Duodenal mucosa (tissue), 2 donors: ENCODE results near the gene CADM1.

ENCODE experiments used
- H3K27ac ChIP-seq: one replicate; pipeline ENCODE4 v1.7.0; 2013; ENCODE audit warnings: low read depth, low read length
- H3K27me3 ChIP-seq, 2 donors: one replicate each; pipeline ENCODE4 v1.7.0; 2013; ENCODE audit warnings: low read length in 2 of 2, control low read depth in 1 of 2; ENCODE audit not compliant: insufficient read depth in 2 of 2, control insufficient read depth in 1 of 2
- H3K36me3 ChIP-seq, 2 donors: one replicate each; pipeline ENCODE4 v1.7.0; 2013; ENCODE audit warnings: low read length in 2 of 2, control low read depth in 1 of 2; ENCODE audit not compliant: insufficient read depth in 2 of 2, control insufficient read depth in 1 of 2
- H3K4me1 ChIP-seq, 2 donors: one replicate each; pipeline ENCODE4 v1.7.0; 2013; ENCODE audit warnings: low read length in 2 of 2, control low read depth in 1 of 2; ENCODE audit not compliant: insufficient read depth in 2 of 2, control insufficient read depth in 1 of 2
- H3K4me3 ChIP-seq, 2 donors: one replicate each; pipeline ENCODE4 v1.7.0; 2013; ENCODE audit warnings: low read length in 2 of 2, low read depth in 1 of 2
- H3K9ac ChIP-seq, 2 donors: one replicate each; pipeline ENCODE4 v1.7.0; 2013; ENCODE audit warnings: low read length in 2 of 2, low read depth in 1 of 2
- H3K9me3 ChIP-seq, 2 donors: one replicate each; pipeline ENCODE4 v1.7.0; 2013; ENCODE audit warnings: low read length in 2 of 2, control low read depth in 1 of 2; ENCODE audit not compliant: control insufficient read depth in 1 of 2

Gene CADM1

DNA sequence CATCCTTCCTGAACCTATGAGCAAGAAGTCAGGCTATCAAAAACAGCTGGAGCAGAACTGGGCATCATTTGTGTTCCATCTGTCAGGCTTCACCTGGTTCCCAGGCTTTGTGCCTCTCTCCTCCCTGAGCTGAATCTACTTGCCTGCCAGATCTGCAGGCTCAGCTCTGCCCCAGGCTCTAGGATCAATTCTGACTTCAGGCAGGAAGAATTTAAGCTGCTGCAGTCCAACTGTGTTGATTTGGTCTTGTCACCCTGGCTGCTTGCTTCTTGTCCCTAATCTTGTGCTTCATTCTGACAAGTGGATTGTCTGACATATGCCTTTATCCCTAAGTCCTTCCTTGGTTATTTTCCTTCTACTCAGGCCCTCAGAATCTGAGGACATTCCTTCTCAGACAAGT, 31.6 kb upstream of the CADM1 start:
- no peak overlapping the region for H3K9ac ChIP-seq
- no peaks in the 10 kb centered on the region for H3K4me1 ChIP-seq
- H3K27ac ChIP-seq = no peak overlapping the region
- H3K27me3 ChIP-seq = no peaks in the 10 kb centered on the region
- no peaks in the 10 kb centered on the region for H3K36me3 ChIP-seq
- H3K4me3 ChIP-seq = no peak overlapping the region
- H3K9me3 ChIP-seq = no peaks in the 10 kb centered on the region

DNA sequence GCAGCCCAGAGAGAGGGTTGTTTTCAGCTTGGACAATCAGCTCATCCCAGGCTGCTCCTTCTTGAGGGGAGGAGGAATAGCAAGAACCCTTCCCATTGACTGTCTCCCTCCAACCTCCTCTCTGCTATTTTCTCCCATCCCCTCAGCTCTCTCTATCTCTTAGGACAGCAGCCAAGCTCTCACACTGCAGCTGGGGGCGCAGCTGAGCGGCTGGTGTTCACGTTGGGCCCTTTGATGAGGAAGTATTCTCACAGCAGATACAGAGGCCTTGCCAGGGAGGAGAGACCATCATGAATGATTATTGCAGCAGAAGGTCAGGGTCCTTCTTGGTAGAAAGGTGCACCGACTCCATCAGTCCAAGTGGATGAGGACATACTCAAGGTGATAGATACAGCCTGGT, 26.5 kb upstream of the CADM1 start:
- Histone ChIP-seq H3K27ac (no peak overlapping the region), H3K4me1 (no peaks in the 10 kb centered on the region), H3K9me3 (no peaks in the 10 kb centered on the region), H3K4me3 (no peak overlapping the region), H3K9ac (no peak overlapping the region), H3K27me3 (no peaks in the 10 kb centered on the region), H3K36me3 (no peaks in the 10 kb centered on the region)

DNA sequence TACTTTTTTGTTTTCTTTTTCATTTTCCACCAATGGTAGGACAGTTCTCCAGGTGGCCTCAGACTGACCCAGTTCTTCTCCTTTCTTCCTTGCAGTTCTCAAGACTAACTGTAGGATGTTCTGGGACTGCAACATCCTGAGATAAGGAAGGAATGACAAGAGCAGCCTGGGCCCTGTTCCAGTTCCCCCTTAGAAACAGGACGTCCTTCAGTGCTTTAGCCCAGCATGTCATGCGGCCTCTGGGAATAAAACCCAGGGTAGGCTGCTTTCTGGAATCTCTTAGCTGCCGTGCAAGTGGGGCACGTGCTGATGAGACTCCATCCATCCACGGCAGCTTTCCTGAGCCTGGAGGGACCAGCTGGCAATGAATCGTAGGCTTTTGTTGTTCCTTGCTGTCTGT, 24.0 kb upstream of the CADM1 start:
- H3K27ac ChIP-seq = no peak overlapping the region
- H3K27me3 ChIP-seq = no peaks in the 10 kb centered on the region
- no peak overlapping the region for H3K9ac ChIP-seq
- no peaks in the 10 kb centered on the region for H3K4me1 ChIP-seq
- no peaks in the 10 kb centered on the region for H3K36me3 ChIP-seq
- no peaks in the 10 kb centered on the region for H3K9me3 ChIP-seq
- no peak overlapping the region for H3K4me3 ChIP-seq

DNA sequence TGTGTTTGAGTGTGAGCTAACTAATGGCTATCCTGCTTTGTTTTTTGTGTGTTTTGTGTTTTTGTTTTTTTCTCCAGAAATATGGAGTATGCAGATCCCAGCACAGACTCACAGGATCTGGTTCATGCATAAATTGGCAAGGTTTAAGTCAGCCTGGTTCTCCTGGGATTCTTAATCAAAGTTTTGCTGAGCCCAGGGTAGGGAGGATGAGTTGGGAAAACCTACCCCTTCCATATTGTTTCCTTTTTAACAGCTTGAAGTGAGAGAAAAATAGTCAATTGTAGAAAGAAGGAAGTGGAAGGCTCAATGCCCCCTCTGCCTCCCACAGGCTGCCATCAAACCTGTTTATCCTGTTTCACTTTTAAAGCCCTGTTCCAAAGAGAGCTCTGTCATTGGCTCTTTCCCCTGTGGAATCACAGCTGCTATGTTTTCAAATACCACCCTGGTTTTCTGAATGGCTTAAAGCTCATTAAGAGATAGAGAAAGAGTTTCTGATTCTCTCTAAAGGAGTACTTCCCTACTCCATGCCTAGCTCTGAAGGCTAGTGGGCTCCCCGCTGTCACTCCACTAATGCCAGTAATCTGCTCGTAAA, 23.4 kb upstream of the CADM1 start:
- Histone ChIP-seq H3K4me1 (no peaks in the 10 kb centered on the region), H3K27me3 (no peaks in the 10 kb centered on the region), H3K36me3 (no peaks in the 10 kb centered on the region), H3K9ac (no peak overlapping the region), H3K4me3 (no peak overlapping the region), H3K9me3 (no peaks in the 10 kb centered on the region), H3K27ac (no peak overlapping the region)

DNA sequence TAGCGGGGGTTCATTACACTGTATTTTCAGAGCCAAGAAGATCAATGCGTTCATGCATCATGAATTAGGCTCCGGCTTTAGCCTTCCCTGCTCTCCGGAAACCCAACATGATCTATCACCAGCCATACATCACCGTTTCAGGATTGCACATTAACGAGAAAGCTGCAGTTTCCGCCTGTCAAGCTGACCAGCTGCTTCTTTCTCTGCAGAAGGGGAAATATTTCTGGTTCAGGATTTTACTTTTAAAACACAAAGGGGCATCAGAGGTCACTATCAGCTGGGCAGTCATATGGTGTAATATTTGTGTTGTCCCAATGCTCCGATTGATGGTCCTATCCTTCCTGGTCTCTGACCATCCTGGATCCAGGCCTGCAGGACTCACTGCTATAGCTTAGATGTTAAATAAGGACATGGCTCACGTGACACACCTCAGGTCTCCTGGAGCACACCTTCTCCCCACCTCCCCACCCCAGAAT, 21.4 kb upstream of the CADM1 start:
- Histone ChIP-seq H3K4me3 (no peak overlapping the region), H3K9me3 (no peaks in the 10 kb centered on the region)

DNA sequence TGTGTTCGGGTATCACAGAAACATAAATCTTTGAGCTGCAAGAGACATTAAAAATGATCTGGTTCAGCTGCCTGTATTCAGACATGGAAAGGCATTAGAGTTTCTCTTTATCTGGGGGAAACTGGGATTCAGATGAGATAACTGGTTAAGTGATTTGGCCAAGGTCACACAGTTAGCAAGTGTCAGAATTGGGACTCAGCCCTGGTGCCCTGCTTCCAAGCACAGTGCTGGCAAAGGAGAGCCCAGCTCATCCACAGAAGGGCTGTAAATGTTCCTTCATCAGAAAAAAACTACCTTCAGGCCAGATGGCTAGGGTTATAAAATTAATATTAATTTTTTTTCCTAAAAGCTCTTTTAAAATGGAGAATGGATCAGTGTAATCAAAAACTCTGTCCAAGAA, 20.4 kb upstream of the CADM1 start:
- no peaks in the 10 kb centered on the region for H3K9me3 ChIP-seq
- H3K36me3 ChIP-seq = no peaks in the 10 kb centered on the region
- no peaks in the 10 kb centered on the region for H3K4me1 ChIP-seq
- no peak overlapping the region for H3K27ac ChIP-seq
- no peaks in the 10 kb centered on the region for H3K27me3 ChIP-seq
- H3K9ac ChIP-seq = no peak overlapping the region
- H3K4me3 ChIP-seq = no peak overlapping the region

More for the DNA sequence above, 21.4 kb upstream of the CADM1 start:
- Histone ChIP-seq H3K27me3 (no peaks in the 10 kb centered on the region), H3K27ac (no peak overlapping the region), H3K36me3 (no peaks in the 10 kb centered on the region), H3K4me1 (no peaks in the 10 kb centered on the region), H3K9ac (no peak overlapping the region)

DNA sequence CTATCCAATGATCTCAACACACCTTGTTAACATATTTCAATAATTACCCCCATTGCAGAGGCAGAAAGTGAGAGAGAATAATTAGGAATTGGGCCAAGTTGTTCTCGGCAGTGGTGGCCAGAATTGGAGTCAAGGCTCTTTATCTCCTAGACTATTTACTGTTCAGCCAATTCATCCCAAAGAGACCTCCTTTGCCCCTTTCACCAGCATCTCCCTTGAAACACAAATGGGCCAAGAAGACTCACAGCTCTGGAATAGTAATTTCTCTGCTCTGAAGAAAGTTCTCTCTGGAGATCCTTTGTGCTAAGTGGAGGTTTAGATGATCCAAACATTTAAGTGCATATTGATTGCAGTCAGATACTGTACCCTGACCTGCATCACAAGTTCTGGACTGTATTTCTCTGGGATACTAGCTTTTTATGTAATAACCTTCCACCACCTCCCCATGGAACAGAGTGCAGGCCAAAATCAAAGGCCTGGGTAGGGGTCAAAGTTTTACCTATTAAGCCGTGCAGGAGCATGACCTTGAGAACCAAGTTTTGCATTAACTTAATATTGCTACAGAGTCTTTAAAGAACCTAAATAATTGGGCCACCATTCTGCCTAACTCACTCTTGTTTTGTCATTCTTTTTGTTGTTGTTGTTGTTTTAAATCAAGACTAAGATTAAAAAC, 19.6 kb upstream of the CADM1 start:
- Histone ChIP-seq H3K36me3 (no peaks in the 10 kb centered on the region), H3K9ac (no peak overlapping the region), H3K27me3 (no peaks in the 10 kb centered on the region), H3K27ac (no peak overlapping the region), H3K4me3 (no peak overlapping the region), H3K9me3 (no peaks in the 10 kb centered on the region), H3K4me1 (no peaks in the 10 kb centered on the region)

DNA sequence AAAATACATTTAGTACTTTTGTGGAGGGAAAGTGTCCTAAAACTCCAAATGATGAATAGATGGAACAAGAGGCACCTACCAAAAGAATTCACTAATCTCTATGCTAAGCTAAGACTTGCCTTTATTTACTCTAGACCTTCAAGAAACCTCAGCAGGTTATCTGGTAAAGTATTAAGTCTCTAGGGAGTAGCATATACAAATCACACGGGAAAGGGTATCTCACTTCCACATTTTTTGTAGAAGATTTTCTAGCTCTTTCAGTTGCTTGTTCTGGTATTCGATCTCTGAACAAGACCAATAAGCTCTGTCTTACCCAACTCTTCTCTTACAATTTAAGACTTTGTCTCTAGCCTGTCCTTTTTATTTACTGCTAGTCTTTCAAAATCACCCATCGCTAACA, 18.1 kb upstream of the CADM1 start:
- Histone ChIP-seq H3K27me3 (no peaks in the 10 kb centered on the region), H3K4me3 (no peak overlapping the region), H3K4me1 (no peaks in the 10 kb centered on the region), H3K27ac (no peak overlapping the region), H3K36me3 (no peaks in the 10 kb centered on the region), H3K9ac (no peak overlapping the region), H3K9me3 (no peaks in the 10 kb centered on the region)

DNA sequence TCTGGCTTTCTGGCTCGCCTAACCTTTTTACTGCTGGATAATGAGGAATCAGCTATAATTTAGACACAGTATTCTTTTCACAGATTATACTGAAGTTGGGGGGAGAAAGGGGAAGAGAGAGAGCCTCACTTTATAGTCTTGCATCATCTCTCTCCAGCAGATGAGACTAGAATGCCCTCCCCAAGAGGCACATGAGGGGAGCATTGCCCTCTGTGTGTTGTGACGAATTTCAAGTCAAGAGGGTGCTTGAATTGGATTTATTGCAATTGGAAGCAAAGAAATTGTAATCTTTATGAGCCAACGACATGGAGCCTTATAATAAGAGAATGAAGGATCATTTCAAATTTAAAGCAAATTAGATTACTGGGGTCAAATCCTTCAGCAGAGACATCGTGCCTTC, 17.6 kb upstream of the CADM1 start:
- Histone ChIP-seq H3K9ac (no peak overlapping the region), H3K9me3 (no peaks in the 10 kb centered on the region), H3K27me3 (no peaks in the 10 kb centered on the region), H3K27ac (no peak overlapping the region), H3K4me1 (no peaks in the 10 kb centered on the region), H3K4me3 (no peak overlapping the region), H3K36me3 (no peaks in the 10 kb centered on the region)

DNA sequence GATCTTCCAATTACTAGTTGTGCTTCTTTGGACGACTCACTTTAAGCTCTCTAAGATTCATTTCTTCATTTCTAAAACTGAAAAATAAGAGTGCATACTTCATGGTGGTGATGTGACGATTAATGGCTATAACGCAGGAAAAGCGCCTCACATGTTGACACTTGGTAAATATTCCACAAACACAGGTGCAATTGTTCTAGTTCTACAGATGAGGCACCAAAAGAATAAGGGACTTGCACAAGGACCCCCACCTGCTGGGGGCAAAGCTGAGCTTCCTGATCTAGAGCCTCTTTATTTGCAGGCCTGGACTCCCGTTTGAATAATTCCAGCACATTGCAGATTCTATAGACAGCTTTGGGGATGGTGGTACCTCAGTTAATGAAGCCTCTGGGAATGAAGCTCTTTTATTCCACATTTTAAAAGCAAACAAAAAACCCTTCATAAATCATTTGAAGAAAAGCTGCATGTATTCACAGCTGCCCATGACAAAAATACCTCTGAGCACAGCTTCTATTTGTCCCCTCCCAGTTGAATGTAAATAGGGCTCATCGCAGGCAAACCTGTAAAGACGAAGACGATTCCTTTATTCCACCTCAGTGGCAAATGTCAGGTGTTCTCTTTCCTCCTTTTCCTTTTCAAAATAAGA, 14.9 kb upstream of the CADM1 start:
- no peak overlapping the region for H3K27ac ChIP-seq
- no peaks in the 10 kb centered on the region for H3K4me1 ChIP-seq
- no peak overlapping the region for H3K4me3 ChIP-seq
- H3K9ac ChIP-seq = no peak overlapping the region
- H3K9me3 ChIP-seq = no peaks in the 10 kb centered on the region
- no peaks in the 10 kb centered on the region for H3K27me3 ChIP-seq
- H3K36me3 ChIP-seq = no peaks in the 10 kb centered on the region
